Rectal smooth muscle tissue (tissue), 1 donor: ENCODE data around the gene PPARG.

ENCODE experiments used
- H3K27ac ChIP-seq: one replicate; pipeline ENCODE4 v1.7.0; 2013; ENCODE audit warnings: low read depth, low read length, inconsistent platforms
- H3K27me3 ChIP-seq: one replicate; pipeline ENCODE4 v1.7.0; 2013; ENCODE audit warnings: low read length; ENCODE audit not compliant: control insufficient read depth, insufficient read depth
- H3K36me3 ChIP-seq: one replicate; pipeline ENCODE4 v1.7.0; 2013; ENCODE audit warnings: low read length; ENCODE audit not compliant: control insufficient read depth, insufficient read depth
- H3K4me1 ChIP-seq: one replicate; pipeline ENCODE4 v1.7.0; 2013; ENCODE audit warnings: low read length; ENCODE audit not compliant: control insufficient read depth, insufficient read depth
- H3K4me3 ChIP-seq: one replicate; pipeline ENCODE4 v1.7.0; 2013; ENCODE audit warnings: low read length
- H3K9ac ChIP-seq: one replicate; pipeline ENCODE4 v1.7.0; 2013; ENCODE audit warnings: low read length

Gene PPARG

DNA sequence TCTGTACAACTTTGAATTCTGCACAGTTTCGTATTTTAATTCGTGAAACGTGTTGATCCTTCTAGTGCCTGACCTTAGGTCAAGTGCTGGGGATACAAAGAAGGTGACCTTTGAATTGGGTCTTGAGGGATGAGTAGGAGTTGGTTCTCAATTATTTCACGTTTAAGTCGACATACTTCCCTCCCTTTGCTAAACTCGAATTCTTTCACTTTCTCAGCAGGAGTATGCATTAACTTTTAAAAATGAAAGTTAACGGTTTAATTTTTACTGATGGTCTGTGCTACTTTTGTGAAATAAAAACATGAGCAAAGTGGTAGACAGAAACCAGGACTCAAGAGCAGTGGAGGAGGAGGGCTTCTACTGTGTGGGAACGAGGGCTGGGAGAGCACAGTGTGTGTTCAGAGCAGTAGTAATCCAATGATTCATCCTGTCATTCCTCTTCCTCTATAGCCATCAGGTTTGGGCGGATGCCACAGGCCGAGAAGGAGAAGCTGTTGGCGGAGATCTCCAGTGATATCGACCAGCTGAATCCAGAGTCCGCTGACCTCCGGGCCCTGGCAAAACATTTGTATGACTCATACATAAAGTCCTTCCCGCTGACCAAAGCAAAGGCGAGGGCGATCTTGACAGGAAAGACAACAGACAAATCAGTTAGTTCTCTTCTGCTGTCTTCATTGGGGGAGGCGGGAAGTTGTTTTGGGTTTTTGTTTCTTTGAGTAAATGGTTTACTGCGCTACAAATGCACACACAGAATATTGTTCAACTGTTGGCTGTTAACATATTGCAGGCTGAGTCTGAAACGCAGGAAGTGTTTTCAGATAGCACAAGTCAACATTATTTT is 116.8 kb downstream of the PPARG start:
- no peaks in the 10 kb centered on the region for H3K4me1 ChIP-seq
- no peak overlapping the region for H3K9ac ChIP-seq
- peak overlapping the region; percentile 65 for H3K27ac ChIP-seq
- no peaks in the 10 kb centered on the region for H3K36me3 ChIP-seq
- H3K4me3 ChIP-seq = no peak overlapping the region
- no peaks in the 10 kb centered on the region for H3K27me3 ChIP-seq

DNA sequence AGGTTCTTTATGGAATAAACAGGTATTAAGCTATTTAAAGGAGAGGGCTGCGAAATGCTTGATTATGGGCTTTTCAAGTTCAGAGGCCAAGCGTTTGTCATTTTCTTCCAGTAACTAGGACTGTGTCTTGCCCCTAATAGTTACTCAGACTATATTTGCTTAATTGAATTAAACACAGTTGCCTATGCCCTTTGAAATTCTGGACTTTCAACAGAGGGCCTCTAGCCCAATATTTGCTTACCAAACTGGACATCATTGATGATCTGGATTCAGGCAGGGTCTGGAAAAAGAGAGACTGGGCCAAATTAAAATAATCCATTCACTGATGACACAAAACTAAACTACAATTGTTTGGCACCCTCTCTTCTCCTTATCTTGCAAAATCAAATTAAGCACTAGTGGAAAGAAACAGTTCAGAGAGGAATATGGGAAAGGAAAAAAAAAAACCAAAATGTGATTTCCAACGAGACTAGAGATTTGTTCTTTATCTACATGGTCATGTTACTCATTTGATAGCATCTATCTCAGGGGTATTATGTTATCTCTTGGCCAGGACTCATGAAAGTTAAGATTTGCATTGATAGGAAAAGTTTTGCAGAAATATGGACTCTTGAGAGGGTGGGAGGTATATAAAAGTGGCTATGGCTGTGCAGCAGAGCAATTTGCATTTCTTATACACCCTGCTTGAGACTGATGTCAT is 120.3 kb downstream of the PPARG start:
- Histone ChIP-seq H3K4me1 (no peaks in the 10 kb centered on the region), H3K36me3 (no peaks in the 10 kb centered on the region), H3K4me3 (no peak overlapping the region), H3K27me3 (no peaks in the 10 kb centered on the region), H3K27ac (no peak overlapping the region), H3K9ac (no peak overlapping the region)

DNA sequence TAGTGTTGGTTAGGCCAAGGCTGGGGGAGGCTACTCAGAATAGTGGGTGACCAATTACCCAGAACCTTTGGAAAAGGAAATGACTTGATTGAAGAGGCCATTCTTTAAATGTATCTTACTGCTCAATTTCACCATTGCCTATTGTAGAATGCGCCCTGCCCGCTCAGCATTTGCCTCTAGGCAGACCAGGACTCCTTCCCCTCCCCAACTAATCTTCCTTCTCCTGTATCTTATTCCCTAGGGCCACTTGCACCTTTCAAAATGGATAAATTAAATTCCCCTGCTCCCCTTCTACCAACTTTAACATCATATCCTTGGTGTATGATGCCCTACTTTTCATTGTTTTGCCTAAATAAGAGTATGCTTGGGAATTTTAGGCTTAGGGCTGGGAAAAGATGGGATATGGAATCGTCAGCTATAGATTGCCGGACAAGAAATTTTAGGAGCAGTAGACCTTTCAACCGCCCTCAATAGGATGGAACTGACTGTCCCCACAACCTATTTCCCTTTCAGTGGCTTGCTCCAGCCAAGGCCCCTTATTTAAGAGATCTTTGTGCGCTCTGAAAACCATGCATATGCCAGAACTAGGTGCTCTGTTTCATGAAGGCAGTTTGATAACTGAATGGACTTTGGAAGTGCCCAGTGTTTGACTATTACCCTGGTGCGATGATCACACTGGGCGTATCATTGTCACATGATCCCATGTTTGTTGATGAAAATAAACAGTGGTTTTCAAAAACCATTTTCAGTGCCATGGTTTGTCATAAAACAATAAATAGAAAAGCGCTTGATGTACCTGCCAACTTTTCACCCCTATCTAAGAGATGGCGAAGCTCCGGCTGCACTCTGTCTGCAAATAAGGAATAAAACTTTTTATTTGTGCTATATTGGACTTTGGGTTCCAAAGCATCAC is 121.1 kb downstream of the PPARG start:
- Histone ChIP-seq H3K27me3 (no peaks in the 10 kb centered on the region), H3K4me3 (no peak overlapping the region), H3K27ac (no peak overlapping the region), H3K4me1 (no peaks in the 10 kb centered on the region), H3K9ac (no peak overlapping the region), H3K36me3 (no peaks in the 10 kb centered on the region)

DNA sequence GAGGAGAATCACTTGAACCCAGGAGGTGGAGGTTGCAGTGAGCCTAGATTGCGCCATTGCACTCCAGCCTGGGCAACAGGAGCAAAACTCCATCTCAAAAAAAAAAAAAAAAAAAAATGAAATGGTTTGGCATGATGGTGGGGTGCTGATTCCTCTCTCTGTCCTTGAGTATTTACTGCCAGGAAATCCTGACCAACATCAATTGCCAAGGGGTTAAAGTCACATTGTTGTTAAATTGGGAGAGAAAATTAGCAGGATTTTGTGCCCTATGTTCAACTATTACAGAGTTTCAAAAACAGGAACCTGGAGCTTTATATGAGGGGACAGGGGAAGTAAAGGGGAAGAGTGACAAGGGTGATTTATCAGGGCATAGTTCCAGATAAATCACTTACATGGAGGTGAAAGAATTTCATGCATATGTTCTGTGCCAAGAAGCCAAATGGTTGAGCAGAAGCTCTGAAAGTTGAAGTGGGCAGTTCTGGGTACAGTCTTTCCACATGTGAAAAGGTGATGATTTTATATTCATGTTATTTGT is 124.9 kb downstream of the PPARG start:
- H3K9ac ChIP-seq = no peak overlapping the region
- no peak overlapping the region for H3K4me3 ChIP-seq
- no peaks in the 10 kb centered on the region for H3K4me1 ChIP-seq
- no peak overlapping the region for H3K27ac ChIP-seq
- no peaks in the 10 kb centered on the region for H3K27me3 ChIP-seq
- H3K36me3 ChIP-seq = no peaks in the 10 kb centered on the region

DNA sequence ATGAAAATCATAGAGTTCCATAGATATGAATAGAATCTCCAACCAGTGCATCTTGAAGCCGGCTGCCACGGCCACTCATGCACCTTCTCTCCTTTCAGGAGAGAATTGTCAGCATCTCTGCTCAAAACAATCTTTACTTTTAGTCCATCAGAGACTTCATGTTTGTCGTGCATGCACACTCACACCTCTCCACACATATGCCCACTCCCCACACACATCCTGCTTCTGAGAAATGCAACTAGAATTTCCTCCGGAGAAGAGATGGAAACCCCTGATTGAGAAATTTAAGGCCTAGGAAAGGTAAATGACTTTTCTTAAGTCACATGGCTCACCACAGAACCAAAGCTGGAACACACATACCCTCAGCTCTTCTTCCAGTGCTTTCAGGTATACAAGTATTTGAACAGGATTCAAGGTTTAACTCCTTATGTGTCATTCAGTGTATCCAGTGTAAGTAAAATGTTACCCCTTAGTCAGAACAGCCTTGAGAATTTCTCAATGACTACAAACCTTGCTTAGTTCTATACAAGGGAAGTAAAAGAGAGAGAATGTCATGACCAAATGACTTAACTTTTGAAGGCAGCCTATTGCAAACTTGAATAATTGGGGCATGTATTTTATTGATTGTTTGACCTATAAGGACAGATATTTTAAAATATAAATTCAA is 126.3 kb downstream of the PPARG start:
- H3K9ac ChIP-seq = no peak overlapping the region
- no peaks in the 10 kb centered on the region for H3K36me3 ChIP-seq
- no peak overlapping the region for H3K4me3 ChIP-seq
- no peak overlapping the region for H3K27ac ChIP-seq
- no peaks in the 10 kb centered on the region for H3K27me3 ChIP-seq
- H3K4me1 ChIP-seq = no peaks in the 10 kb centered on the region

DNA sequence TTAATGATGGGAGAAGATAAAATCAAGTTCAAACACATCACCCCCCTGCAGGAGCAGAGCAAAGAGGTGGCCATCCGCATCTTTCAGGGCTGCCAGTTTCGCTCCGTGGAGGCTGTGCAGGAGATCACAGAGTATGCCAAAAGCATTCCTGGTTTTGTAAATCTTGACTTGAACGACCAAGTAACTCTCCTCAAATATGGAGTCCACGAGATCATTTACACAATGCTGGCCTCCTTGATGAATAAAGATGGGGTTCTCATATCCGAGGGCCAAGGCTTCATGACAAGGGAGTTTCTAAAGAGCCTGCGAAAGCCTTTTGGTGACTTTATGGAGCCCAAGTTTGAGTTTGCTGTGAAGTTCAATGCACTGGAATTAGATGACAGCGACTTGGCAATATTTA is 127.9 kb downstream of the PPARG start:
- H3K4me1 ChIP-seq = no peaks in the 10 kb centered on the region
- H3K27ac ChIP-seq = no peak overlapping the region
- no peaks in the 10 kb centered on the region for H3K36me3 ChIP-seq
- no peaks in the 10 kb centered on the region for H3K27me3 ChIP-seq
- no peak overlapping the region for H3K9ac ChIP-seq
- no peak overlapping the region for H3K4me3 ChIP-seq

DNA sequence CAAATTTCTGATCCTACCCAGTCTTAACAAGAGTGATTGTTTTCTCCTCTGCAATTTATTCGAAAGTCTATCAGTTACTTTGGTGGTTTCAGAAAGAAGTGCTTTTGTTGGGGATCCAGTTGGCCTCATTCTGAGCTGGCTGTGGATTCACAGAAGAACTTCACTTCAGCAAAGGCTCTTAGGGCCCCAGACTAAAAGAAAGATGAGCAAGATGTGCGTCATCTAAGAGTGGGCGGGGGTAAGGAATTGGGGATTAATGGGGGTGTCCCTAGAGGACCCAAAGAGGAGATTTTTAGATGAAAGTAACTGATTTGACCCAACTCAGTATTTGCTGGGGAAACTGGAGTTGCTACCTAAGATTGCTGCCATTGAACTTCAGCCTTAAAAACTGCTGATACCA is 131.5 kb downstream of the PPARG start:
- H3K27ac ChIP-seq = no peak overlapping the region
- H3K36me3 ChIP-seq = peaks cover 4% of the 10 kb centered on the region
- no peak overlapping the region for H3K9ac ChIP-seq
- no peaks in the 10 kb centered on the region for H3K4me1 ChIP-seq
- no peaks in the 10 kb centered on the region for H3K27me3 ChIP-seq
- no peak overlapping the region for H3K4me3 ChIP-seq

DNA sequence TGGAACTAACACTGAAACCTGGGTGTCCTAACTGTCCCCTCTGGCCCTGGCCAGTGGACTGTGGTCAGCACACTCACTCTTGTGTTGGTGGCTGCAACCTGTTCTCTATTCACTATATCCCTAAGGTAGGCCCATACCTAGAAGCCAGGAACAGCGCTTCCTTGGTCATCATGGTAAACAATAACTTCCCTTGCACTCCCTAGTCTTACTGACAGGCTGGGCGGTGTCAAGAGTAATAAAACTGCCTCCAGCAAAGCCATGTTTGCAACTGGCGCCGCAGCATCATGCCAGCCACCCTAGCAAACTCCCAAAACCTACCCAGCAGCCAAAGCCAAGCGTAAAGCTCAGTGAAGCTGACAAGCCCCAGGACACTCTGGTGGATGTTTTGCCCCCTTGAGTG is 132.3 kb downstream of the PPARG start:
- Histone ChIP-seq H3K4me1 (no peaks in the 10 kb centered on the region), H3K36me3 (peaks cover 4% of the 10 kb centered on the region), H3K27me3 (no peaks in the 10 kb centered on the region), H3K27ac (no peak overlapping the region), H3K4me3 (no peak overlapping the region), H3K9ac (no peak overlapping the region)

DNA sequence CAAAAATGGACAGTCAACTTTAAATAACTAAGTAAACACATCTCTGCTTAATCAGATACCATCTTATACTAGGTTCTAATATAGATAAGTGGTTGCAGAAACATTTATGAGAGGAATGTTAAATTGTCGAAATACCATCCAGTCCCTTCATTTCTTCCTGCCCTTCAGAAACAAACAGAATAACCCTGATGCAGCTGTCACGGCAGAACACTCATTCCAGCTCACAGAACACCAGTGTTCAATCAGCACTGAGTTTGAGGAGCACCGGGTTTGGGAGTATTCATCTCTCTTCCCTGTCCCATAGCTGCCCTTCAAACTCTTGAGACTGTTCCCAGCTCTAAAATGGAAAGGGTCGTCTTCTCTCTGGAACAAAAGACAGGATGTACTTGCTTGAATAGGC is 134.3 kb downstream of the PPARG start:
- no peak overlapping the region for H3K9ac ChIP-seq

DNA sequence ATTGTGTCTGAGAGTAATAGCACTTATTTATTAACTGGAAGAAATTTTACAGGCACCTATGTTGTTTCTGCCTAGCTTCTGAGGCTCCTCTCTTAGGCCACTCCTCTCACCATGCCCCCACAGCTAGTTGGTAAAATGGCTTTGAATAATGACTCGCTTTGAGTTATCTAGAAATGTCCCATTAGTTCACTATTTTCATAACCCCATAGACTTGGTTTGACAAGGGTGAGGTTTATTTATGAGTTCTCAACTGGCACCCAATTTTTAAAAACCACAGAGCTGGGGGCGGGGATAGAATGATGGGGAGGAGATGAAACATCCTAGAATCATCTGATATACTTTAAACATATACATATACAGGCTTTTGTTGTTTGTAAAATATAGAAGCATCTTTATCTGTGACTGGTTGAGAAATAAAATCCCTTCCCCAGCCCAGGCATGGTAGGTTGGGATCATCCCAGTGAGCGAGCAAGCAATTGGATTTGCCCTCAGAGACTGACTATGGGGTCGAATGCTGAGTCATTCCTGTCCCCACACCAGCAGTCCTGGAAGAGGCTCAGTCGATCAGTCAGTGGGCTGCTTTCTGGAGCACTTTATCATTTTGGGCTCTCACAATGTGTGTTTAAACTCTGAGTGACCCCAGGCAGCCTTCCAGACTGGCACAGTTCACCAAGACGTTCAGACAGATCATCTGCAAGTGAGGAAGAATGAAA is 135.2 kb downstream of the PPARG start:
- H3K4me3 ChIP-seq = no peak overlapping the region
- no peaks in the 10 kb centered on the region for H3K27me3 ChIP-seq
- H3K4me1 ChIP-seq = no peaks in the 10 kb centered on the region
- H3K36me3 ChIP-seq = peaks cover 4% of the 10 kb centered on the region
- no peak overlapping the region for H3K9ac ChIP-seq
- H3K27ac ChIP-seq = no peak overlapping the region

More for the DNA sequence above, 134.3 kb downstream of the PPARG start:
- H3K4me1 ChIP-seq = no peaks in the 10 kb centered on the region
- peaks cover 4% of the 10 kb centered on the region for H3K36me3 ChIP-seq
- no peak overlapping the region for H3K4me3 ChIP-seq
- H3K27ac ChIP-seq = no peak overlapping the region
- no peaks in the 10 kb centered on the region for H3K27me3 ChIP-seq

DNA sequence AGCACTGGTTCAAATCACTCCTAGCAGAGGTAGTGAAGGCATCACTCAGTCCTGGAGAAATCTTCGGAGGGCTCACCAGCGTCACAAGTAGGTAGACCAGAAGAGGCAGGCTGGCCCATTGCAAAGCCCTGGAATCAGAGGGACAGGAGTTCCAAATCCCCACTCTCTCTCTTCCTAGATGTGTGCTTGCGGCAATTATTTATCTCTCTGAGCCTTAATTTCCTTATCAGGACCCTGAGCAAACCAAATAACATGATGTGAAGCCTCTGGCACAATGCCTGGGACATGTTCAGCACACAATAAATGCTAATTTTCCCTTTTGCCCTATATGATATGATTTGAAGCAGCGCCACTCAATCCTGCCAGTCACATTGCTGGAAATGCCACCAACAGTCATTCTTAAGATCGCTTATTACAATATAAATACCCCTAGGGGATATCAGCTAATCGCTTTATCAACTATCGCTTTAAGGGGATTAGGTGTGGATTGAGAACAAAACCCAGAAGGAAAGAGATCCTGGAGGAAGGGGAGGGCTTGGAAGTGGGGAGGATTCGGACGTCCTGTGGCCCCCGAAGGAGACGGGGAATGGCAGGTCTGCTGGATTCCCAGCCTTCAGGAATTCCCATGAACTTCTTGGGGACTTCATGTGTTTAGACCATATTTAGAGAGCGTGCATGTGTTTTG is 135.9 kb downstream of the PPARG start:
- Histone ChIP-seq H3K4me1 (no peaks in the 10 kb centered on the region), H3K27me3 (no peaks in the 10 kb centered on the region), H3K36me3 (peaks cover 4% of the 10 kb centered on the region), H3K27ac (no peak overlapping the region), H3K9ac (no peak overlapping the region), H3K4me3 (no peak overlapping the region)
